Lower lobe of right lung (tissue), 2 donors: ENCODE measurements around the gene LYPD3. TPM values are rescaled to one million over a fixed set of nuclear protein-coding genes. Genes with fewer than 3 reads are reported as not detected.

ENCODE experiments used
- ATAC-seq, 2 donors: fragments of 200-7000 bp; cut with Tn5 transposase; one replicate each; pipeline ENCODE4 v1.9.1; 2020 to 2022; ENCODE audit warnings: mild to moderate bottlenecking in 2 of 2, moderate library complexity in 2 of 2
- DNase-seq: peaks from one replicate; pipeline ENCODE4 v3.0.0-alpha.2; 2020
- H3K27ac ChIP-seq: fragments of 200-600 bp; one replicate; pipeline ENCODE4 v1.8.0; 2022
- H3K27me3 ChIP-seq: fragments of 200-600 bp; one replicate; pipeline ENCODE4 v1.8.0; 2022; ENCODE audit warnings: low read depth
- H3K36me3 ChIP-seq: fragments of 200-600 bp; one replicate; pipeline ENCODE4 v1.8.0; 2022; ENCODE audit warnings: mild to moderate bottlenecking
- H3K4me1 ChIP-seq: fragments of 200-600 bp; one replicate; pipeline ENCODE4 v1.8.0; 2022
- H3K4me3 ChIP-seq: fragments of 200-600 bp; one replicate; pipeline ENCODE4 v1.8.0; 2022; ENCODE audit warnings: mild to moderate bottlenecking
- H3K9me3 ChIP-seq: fragments of 200-600 bp; one replicate; pipeline ENCODE4 v1.8.0; 2022
- CTCF ChIP-seq: fragments of 200-600 bp; IDR thresholded peaks from one replicate; pipeline ENCODE4 v1.8.0; 2022; ENCODE audit warnings: antibody characterized with exemption, mild to moderate bottlenecking
- intact Hi-C: fragments of 100-400 bp; cut with DNase I; formaldehyde crosslinking; loops from one replicate; pipeline ENCODE4 v1.11.0; 2022
- total RNA-seq: library from RNA; stranded (reverse); fragmentation: NEBNext Ultra II Directional; extraction: Animal tissue kit (Norgen Biotek cat#: 25700); gene quantifications from one replicate; pipeline ENCODE4 v1.2.1, GENCODE V29; 2021
- donor health status: DM: no; HTN: yes; CAD: no; lungs with severe emphysema.

LYPD3 gene
- total RNA-seq, 1 donor from 2014 or later: 0.74 TPM

DNA sequence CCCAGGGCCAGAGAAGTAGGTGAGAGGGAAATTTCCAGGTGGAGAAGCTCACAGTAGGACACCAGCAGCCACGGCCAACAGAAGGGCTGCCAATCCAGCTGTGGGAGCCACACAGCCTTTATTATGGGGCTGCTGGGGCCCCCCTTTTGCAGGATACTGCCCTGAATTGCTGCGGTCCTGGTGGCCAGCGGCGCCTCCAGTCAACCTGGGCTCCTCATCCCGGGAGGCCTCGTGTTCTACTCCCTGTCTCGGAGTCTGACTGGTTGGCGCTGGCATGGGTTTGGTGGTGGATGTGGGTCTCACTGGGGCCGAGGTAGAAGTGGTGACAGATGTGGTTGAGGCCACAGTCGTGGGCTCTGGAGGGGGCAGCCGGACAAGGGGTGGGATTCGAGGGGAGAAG, 4.1 kb downstream of the LYPD3 start:
- DNase-seq (no peak), ATAC-seq (no peak)
- Histone ChIP-seq H3K4me3 (no peak overlapping the region), H3K27ac (no peak overlapping the region), H3K27me3 (no peaks in the 10 kb centered on the region), H3K9me3 (no peaks in the 10 kb centered on the region), H3K36me3 (no peaks in the 10 kb centered on the region), H3K4me1 (peaks cover 14% of the 10 kb centered on the region)
- no peak for TF ChIP-seq CTCF
- intact Hi-C loops: no loop called here

- DNase-seq (no peak), ATAC-seq (no peak)
- H3K27me3 ChIP-seq: no peaks in the 10 kb centered on the region
- no peaks in the 10 kb centered on the region for H3K36me3 ChIP-seq
- H3K9me3 ChIP-seq: no peaks in the 10 kb centered on the region
- intact Hi-C loops: no loop called here
- H3K4me1 ChIP-seq: peaks cover 14% of the 10 kb centered on the region
- H3K27ac ChIP-seq: no peak overlapping the region
- no peak overlapping the region for H3K4me3 ChIP-seq
- no peak for TF ChIP-seq CTCF
Observed at GRCh38 chr19:43460362-43461016, 4.9 kb downstream of the LYPD3 start.

DNA sequence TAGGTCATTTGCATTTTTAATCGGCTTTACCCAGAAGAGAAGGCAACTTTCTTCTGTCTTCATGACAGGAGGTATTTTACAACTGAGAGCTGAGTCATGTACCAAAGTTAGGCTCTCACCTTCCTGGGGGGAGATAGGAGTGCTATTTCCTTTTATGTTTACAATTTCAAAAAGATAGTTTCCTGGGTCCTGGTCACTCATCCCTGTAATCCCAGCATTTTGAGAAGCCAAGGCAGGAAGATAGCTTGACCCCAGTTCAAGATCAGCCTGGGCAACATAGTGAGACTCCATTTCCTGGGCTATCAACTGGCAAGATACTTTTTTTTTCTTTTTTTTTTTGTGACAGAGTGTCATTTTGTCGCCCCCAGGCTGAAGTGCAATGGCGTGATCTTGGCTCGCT, 7.6 kb downstream of the LYPD3 start:
- Histone ChIP-seq H3K27me3 (no peaks in the 10 kb centered on the region), H3K4me1 (peaks cover 2% of the 10 kb centered on the region), H3K9me3 (no peaks in the 10 kb centered on the region), H3K4me3 (no peak overlapping the region), H3K27ac (no peak overlapping the region), H3K36me3 (no peaks in the 10 kb centered on the region)
- ATAC-seq: no peak
- no peak for DNase-seq
- TF ChIP-seq CTCF: no peak
- intact Hi-C loops: no loop called here

GRCh38 chr19:43455321-43456113, 9.9 kb downstream of the LYPD3 start:
- Histone ChIP-seq H3K9me3 (no peaks in the 10 kb centered on the region), H3K4me3 (no peak overlapping the region), H3K4me1 (no peaks in the 10 kb centered on the region), H3K36me3 (no peaks in the 10 kb centered on the region), H3K27ac (no peak overlapping the region), H3K27me3 (no peaks in the 10 kb centered on the region)
- ATAC-seq: no peak
- DNase-seq: no peak
- intact Hi-C loops: no loop called here
- no peak for TF ChIP-seq CTCF

DNA sequence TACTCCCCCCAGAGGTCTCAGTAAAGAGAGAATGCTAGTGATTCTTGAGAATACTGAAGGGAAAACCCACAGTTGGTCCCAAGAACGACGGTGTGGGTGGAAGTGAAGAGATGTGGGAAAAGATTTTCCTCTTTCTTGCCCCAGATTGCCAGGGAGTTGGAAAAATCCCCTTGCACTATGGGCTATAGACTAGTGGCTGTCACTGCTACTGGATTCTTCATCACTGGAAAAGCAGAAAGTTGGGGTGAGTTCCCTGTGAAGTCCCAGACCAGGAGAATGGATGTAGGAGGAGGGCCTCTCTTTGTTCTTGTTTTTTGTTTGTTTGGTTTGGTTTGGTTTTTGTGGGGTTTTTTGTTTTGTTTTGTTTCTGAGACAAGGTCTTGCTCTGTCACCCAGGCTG, 11.4 kb downstream of the LYPD3 start:
- no peak for TF ChIP-seq CTCF
- Histone ChIP-seq H3K27ac (no peak overlapping the region), H3K27me3 (no peaks in the 10 kb centered on the region), H3K36me3 (no peaks in the 10 kb centered on the region), H3K4me1 (no peaks in the 10 kb centered on the region), H3K4me3 (no peak overlapping the region), H3K9me3 (no peaks in the 10 kb centered on the region)
- ATAC-seq (no peak), DNase-seq (no peak)
- intact Hi-C loops: no loop called here
